HepG2 (cell line): Measurements from ENCODE around the gene COX18. TPM values are rescaled to one million over a fixed set of nuclear protein-coding genes. Genes with fewer than 3 reads are reported as not detected.

Experiments used
- ADNP ChIP-seq: sonication (generic); formaldehyde crosslinking; IDR thresholded peaks from 2 replicates; pipeline ENCODE4 v1.4.0; 2020; ENCODE audit warnings: missing genetic modification reagents
- ARHGAP35 ChIP-seq: sonication (generic); formaldehyde crosslinking; IDR thresholded peaks from 2 replicates; pipeline ENCODE4 v1.9.0; 2022; ENCODE audit warnings: mild to moderate bottlenecking, inconsistent platforms, moderate library complexity, missing genetic modification reagents, borderline replicate concordance
- ARID5B ChIP-seq: IDR thresholded peaks from 2 replicates; pipeline ENCODE4 v1.4.0; 2020; ENCODE audit warnings: mild to moderate bottlenecking, missing genetic modification reagents
- ATF3 ChIP-seq: sonication (generic); formaldehyde crosslinking; IDR thresholded peaks from 2 replicates; pipeline ENCODE4 v1.4.0; 2020; ENCODE audit warnings: missing genetic modification reagents
- BCLAF1 ChIP-seq: fragments of 450-650 bp; IDR thresholded peaks from 2 replicates; pipeline ENCODE4 v1.6.1; 2017; ENCODE audit warnings: mild to moderate bottlenecking
- CEBPG ChIP-seq: IDR thresholded peaks from 2 replicates; pipeline ENCODE4 v1.6.1; 2016
- EHMT2 ChIP-seq: fragments of 200-600 bp; sonication (generic); IDR thresholded peaks from 2 replicates; pipeline ENCODE4 v1.7.0; 2017; ENCODE audit warnings: antibody characterized with exemption, low read depth, low read length, borderline replicate concordance
- EP300 ChIP-seq, 3 experiments: sonication (generic) in 1 of 3; formaldehyde crosslinking in 1 of 3; IDR thresholded peaks; 2 replicates each; pipeline versions ENCODE4 v1.5.1 to v1.6.1; 2011 to 2020; ENCODE audit warnings: low read depth in 2 of 3, low read length in 2 of 3, borderline replicate concordance in 1 of 3, improper control_type of control experiment in 1 of 3, mild to moderate bottlenecking in 1 of 3, missing genetic modification reagents in 1 of 3, moderate library complexity in 1 of 3
- IRF2 ChIP-seq: IDR thresholded peaks from 2 replicates; pipeline ENCODE4 v1.6.1; 2018; ENCODE audit warnings: missing genetic modification reagents, missing compliant biosample characterization
- MYPOP ChIP-seq: sonication (generic); formaldehyde crosslinking; IDR thresholded peaks from 2 replicates; pipeline ENCODE4 v1.8.1; 2023; ENCODE audit warnings: mild to moderate bottlenecking, moderate library complexity, missing genetic modification reagents
- RXRA ChIP-seq: sonication (generic); formaldehyde crosslinking; IDR thresholded peaks from 2 replicates; pipeline ENCODE4 v1.5.1; 2020; ENCODE audit warnings: missing genetic modification reagents
- SOX6 ChIP-seq, 2 experiments: fragments of 450-650 bp in 1 of 2; sonication (generic) in 1 of 2; formaldehyde crosslinking in 1 of 2; IDR thresholded peaks; 2 replicates each; pipeline versions ENCODE4 v1.4.0 to v1.6.1; 2017 to 2020; ENCODE audit warnings: antibody characterized with exemption in 1 of 2, mild to moderate bottlenecking in 1 of 2, missing genetic modification reagents in 1 of 2
- ZNF224 ChIP-seq: sonication (generic); formaldehyde crosslinking; IDR thresholded peaks from 2 replicates; pipeline ENCODE4 v1.5.0; 2020; ENCODE audit warnings: mild to moderate bottlenecking, missing genetic modification reagents
- ZNF331 ChIP-seq: sonication (generic); formaldehyde crosslinking; IDR thresholded peaks from 2 replicates; pipeline ENCODE4 v1.4.0; 2020; ENCODE audit warnings: missing genetic modification reagents
- ZNF512 ChIP-seq: sonication (generic); formaldehyde crosslinking; IDR thresholded peaks from 2 replicates; pipeline ENCODE4 v1.4.0; 2020; ENCODE audit warnings: mild to moderate bottlenecking, missing genetic modification reagents
- ZNF562 ChIP-seq: sonication (generic); formaldehyde crosslinking; IDR thresholded peaks from 2 replicates; pipeline ENCODE4 v1.8.0; 2022; ENCODE audit warnings: missing genetic modification reagents, borderline replicate concordance
- ZNF569 ChIP-seq: sonication (generic); formaldehyde crosslinking; IDR thresholded peaks from 2 replicates; pipeline ENCODE4 v1.5.0; 2020; ENCODE audit warnings: mild to moderate bottlenecking, missing genetic modification reagents, moderate library complexity, borderline replicate concordance
- ZNF773 ChIP-seq: sonication (generic); formaldehyde crosslinking; IDR thresholded peaks from 2 replicates; pipeline ENCODE4 v1.4.0; 2020; ENCODE audit warnings: missing genetic modification reagents, borderline replicate concordance
- ZNF879 ChIP-seq: sonication (generic); formaldehyde crosslinking; IDR thresholded peaks from 2 replicates; pipeline ENCODE4 v1.8.1; 2023; ENCODE audit warnings: missing genetic modification reagents
- polyA plus RNA-seq, 8 experiments: library from polyadenylated mRNA; depleted of rRNA in 3 of 8; stranded (reverse) in 7 of 8; unstranded in 1 of 8; fragments of >200 nt; fragmentation: Illumina TruSeq in 4 of 8; extraction: Trizol in 4 of 8; gene quantifications; 2 replicates each; pipeline versions ENCODE4 v1.2.1 to v1.2.3, GENCODE V29; 2011 to 2016; ENCODE audit warnings: low read depth in 4 of 8, missing spikeins in 1 of 8, mixed read lengths in 1 of 8; ENCODE audit not compliant: insufficient read depth in 1 of 8
- total RNA-seq, 5 experiments: library from RNA; depleted of rRNA; stranded (reverse); fragments of >200 nt; fragmentation: Illumina TruSeq; extraction: Trizol; gene quantifications; 2 replicates each; pipeline ENCODE4 v1.2.3, GENCODE V29; 2016; ENCODE audit warnings: low read depth in 1 of 5

Gene COX18
- total and polyA plus RNA-seq, 2 of the 13 experiments (the other 11 are each of a cell fraction or from before 2014, with no cell fraction given) = 8.7 to 21.3 TPM

- TF ChIP-seq ATF3 (CRISPR knock-in tag) (no peak), ARHGAP35 (CRISPR knock-in tag) (no peak), ZNF879 (no peak), ZNF562 (CRISPR knock-in tag) (no peak), ZNF224 (CRISPR knock-in tag) (no peak), EP300 (IDR thresholded peaks at IDR 0.05; ENCODE audit: low read depth in 2 of 2, low read length in 2 of 2) (peak in 1 of 2 experiments; percentile 48; a peak in 1 of 4 replicates), EP300 (CRISPR knock-in tag; IDR thresholded peaks at IDR 0.05; ENCODE audit: borderline replicate concordance) (peak; percentile 34; the same call in 1 of the 2 replicates), CEBPG (peak; percentile 1; the same call in 1 of the 2 replicates), ZNF512 (no peak), ARID5B (peak; percentile 59; the same call in 1 of the 2 replicates), MYPOP (CRISPR knock-in tag) (peak; percentile 34; the same call in 1 of the 2 replicates), BCLAF1 (no peak), RXRA (no peak), ZNF569 (CRISPR knock-in tag) (no peak), IRF2 (peak; percentile 53; the same call in 1 of the 2 replicates), ZNF773 (CRISPR knock-in tag) (no peak), ADNP (CRISPR knock-in tag) (no peak), SOX6 (IDR thresholded peaks at IDR 0.05) (no peak), SOX6 (CRISPR knock-in tag; IDR thresholded peaks at IDR 0.05) (peak; percentile 20; the same call in 1 of the 2 replicates), ZNF331 (CRISPR knock-in tag) (peak; percentile 40; the same call in 1 of the 2 replicates), EHMT2 (no peak)
Measured at GRCh38 chr4:73103799-73104503, 34.4 kb upstream of the COX18 start (continued).
